Measurements from ENCODE around the gene EGFL8.

- TF ChIP-seq CTCF (IDR thresholded peaks at IDR 0.05; ENCODE audit: low read depth, low read length) (no peak), EZH2phosphoT487 (IDR thresholded peaks at IDR 0.05; ENCODE audit: low read depth) (no peak)
Measured at GRCh38 chr6:32167154-32167760, 2.9 kb downstream of the EGFL8 start.
